Heart right ventricle (tissue), 16 donors: Measurements from ENCODE around the gene CPNE5. TPM values are rescaled to one million over a fixed set of nuclear protein-coding genes. Genes with fewer than 3 reads are reported as not detected.

Source experiments
- ATAC-seq, 8 donors: fragments of 200-7000 bp; cut with Tn5 transposase; one replicate each; pipeline ENCODE4 v1.9.1; 2020; ENCODE audit warnings: mild to moderate bottlenecking in 8 of 8, moderate library complexity in 8 of 8, moderate number of reproducible peaks in 1 of 8
- DNase-seq, 2 donors: peaks; one replicate each; pipeline ENCODE4 v3.0.0-alpha.2; 2020
- H3K27ac ChIP-seq, 10 donors: fragments of 200-600 bp; sonication (generic) in 2 of 10; one replicate each; pipeline versions ENCODE4 v1.5.0 to v1.8.0; 2020 to 2022; ENCODE audit warnings: mild to moderate bottlenecking in 3 of 10
- H3K27me3 ChIP-seq, 7 donors: fragments of 200-600 bp; one replicate each; pipeline ENCODE4 v1.8.0; 2021 to 2022; ENCODE audit warnings: mild to moderate bottlenecking in 2 of 7
- H3K36me3 ChIP-seq, 9 donors: fragments of 200-600 bp; sonication (generic) in 1 of 9; one replicate each; pipeline versions ENCODE4 v1.5.0 to v1.8.0; 2020 to 2022; ENCODE audit warnings: mild to moderate bottlenecking in 2 of 9
- H3K4me1 ChIP-seq, 9 donors: fragments of 200-600 bp; sonication (generic) in 1 of 9; one replicate each; pipeline versions ENCODE4 v1.5.0 to v1.8.0; 2020 to 2022; ENCODE audit warnings: mild to moderate bottlenecking in 4 of 9
- H3K4me3 ChIP-seq, 10 donors: fragments of 200-600 bp; sonication (generic) in 2 of 10; one replicate each; pipeline versions ENCODE4 v1.5.0 to v1.8.0; 2020 to 2022; ENCODE audit warnings: mild to moderate bottlenecking in 7 of 10, moderate library complexity in 2 of 10
- H3K9me3 ChIP-seq, 11 donors: fragments of 200-600 bp in 10 of 11; sonication (generic) in 2 of 11; one replicate each; pipeline versions ENCODE4 v1.5.0 to v1.8.0; 2013 to 2022; ENCODE audit warnings: mild to moderate bottlenecking in 2 of 11, control low read depth in 1 of 11, moderate library complexity in 1 of 11
- CTCF ChIP-seq, 9 donors: fragments of 200-600 bp; sonication (generic) in 2 of 9; IDR thresholded peaks; one replicate each; pipeline versions ENCODE4 v1.5.0 to v1.8.0; 2021 to 2022; ENCODE audit warnings: antibody characterized with exemption in 9 of 9, mild to moderate bottlenecking in 5 of 9, moderate library complexity in 1 of 9
- WGBS, 2 donors: extraction: QIAGEN DNeasy Blood & Tissue Kit; methylation state at CpG; one replicate each; pipeline ENCODE4 v1.1.7; 2013; ENCODE audit warnings: inconsistent platforms in 1 of 2; 5-methylcytosine and 5-hydroxymethylcytosine counted together
- intact Hi-C, 10 donors: fragments of 100-400 bp; cut with DNase I; formaldehyde crosslinking; loops; one replicate each; pipeline versions ENCODE4 v1.11.1 to v1.14.2; 2022
- polyA plus RNA-seq, 2 donors: library from polyadenylated mRNA; stranded (reverse); fragments of 200-250 nt; gene quantifications; one replicate each; pipeline ENCODE4 v1.2.3, GENCODE V29; 2013
- total RNA-seq, 10 donors: library from RNA; stranded (reverse); fragmentation: NEBNext Ultra II Directional in 3 of 10; extraction: Animal tissue kit (Norgen Biotek cat#: 25700) in 3 of 10; gene quantifications; one replicate each; pipeline versions ENCODE4 v1.2.1 to v1.2.4, GENCODE V29; 2021 to 2023
- donor health status: Arrhythmogenic right ventricular cardiomyopathy.
- donor health status: ischemic (EF 13 %, LVEDD 7.1; RV severe dilation, severe dysfunction).
- donor health status: healthy with polysubstance abuse.
- donor health status: DM: no; HTN: yes; CAD: no.
- donor health status: DM: no; HTN: no; CAD: no.
- donor health status: ischemic (EF 25% LVEDD 6.9; RV normal size, moderate dysfunction).
- donor health status: ischemic (EF 25% LVEDD 5.7; RV mildly dilated, moderate dysfunction).
- donor health status: healthy.
- donor health status: DM: yes; HTN: yes; CAD: no.
- donor health status: Ischemic cardiomyopathy.
- donor health status: ischemic (EF 35%, LVEDD 5.7; RV mildly dilated, moderate dysfunction).
- donor health status: nonischemic (EF 11% LVEDD 7.7; RV severe dilation, severe dysfunction).
- donor health status: DM: yes; HTN: yes; CAD: no.
- donor health status: PGD.
- donor health status: ischemic (EF 29% LVEDD 5.4; RV normal size, mild dysfunction).
- donor health status: nonischemic (EF 23%, LVEDD 6.1; RV moderate dilation, normal function).

CPNE5 gene
- total and polyA plus RNA-seq, 12 donors, result 2.8 to 98.2 (median 24.4) TPM

- intact Hi-C loops, result loop anchor here (1.0 to 10.0 kb wide), 11 partner anchors 64 to 334 kb away; partner anchors contain the start of gene RAB44 (in 1 of the 10)
- peaks cover 0 to 43% (median 14%) of the 10 kb centered on the region in 9 donors for H3K4me1 ChIP-seq
- 11 to 14% methylated on average over 8 of the region's 8 CpGs for WGBS, 2 donors
- no peaks in the 10 kb centered on the region for H3K27me3 ChIP-seq
- no peak overlapping the region for H3K27ac ChIP-seq
- TF ChIP-seq CTCF (IDR thresholded peaks at IDR 0.05), result peak; percentile 93 to 98 (median 96)
- H3K4me3 ChIP-seq, result no peak overlapping the region
- ATAC-seq (peak; percentile 80 to 91 (median 86)), DNase-seq (peak; percentile 80 to 85)
- H3K36me3 ChIP-seq, result peaks cover 0 to 6% (median 0%) of the 10 kb centered on the region in 9 donors
- H3K9me3 ChIP-seq, result no peaks in the 10 kb centered on the region
These were observed 80.0 kb downstream of the CPNE5 start for GRCh38 chr6:36759148-36759759.

- WGBS, 2 donors, result 73 to 77% methylated on average over 15 of the region's 15 CpGs
- TF ChIP-seq CTCF (IDR thresholded peaks at IDR 0.05), result no peak
- Histone ChIP-seq H3K36me3 (peaks cover 0 to 6% (median 0%) of the 10 kb centered on the region in 9 donors), H3K4me3 (no peak overlapping the region), H3K4me1 (peaks cover 0 to 47% (median 15%) of the 10 kb centered on the region in 9 donors), H3K27ac (no peak overlapping the region), H3K27me3 (no peaks in the 10 kb centered on the region), H3K9me3 (no peaks in the 10 kb centered on the region)
- DNase-seq, result no peak
- intact Hi-C loops, result loop anchor here (1.0 to 10.0 kb wide), 11 partner anchors 64 to 334 kb away; partner anchors contain the start of gene RAB44 (in 1 of the 10)
- no peak for ATAC-seq
These were observed 80.6 kb downstream of the CPNE5 start for GRCh38 chr6:36758516-36759147.

GRCh38 chr6:36757943-36758508, 81.2 kb downstream of the CPNE5 start:
- no peak for DNase-seq
- Histone ChIP-seq H3K9me3 (no peaks in the 10 kb centered on the region), H3K4me3 (no peak overlapping the region), H3K27me3 (no peaks in the 10 kb centered on the region), H3K27ac (peak overlapping the region in 1 of 10 donors; percentile 74), H3K4me1 (peaks cover 0 to 53% (median 19%) of the 10 kb centered on the region in 9 donors), H3K36me3 (peaks cover 0 to 6% (median 0%) of the 10 kb centered on the region in 9 donors)
- TF ChIP-seq CTCF (IDR thresholded peaks at IDR 0.05), result no peak
- 73 to 87% methylated on average over 6 of the region's 6 CpGs for WGBS, 2 donors
- no peak for ATAC-seq
- intact Hi-C loops, result loop anchor here (2.0 to 10.0 kb wide), 10 partner anchors 63 to 333 kb away; partner anchors contain the start of gene RAB44 (in 1 of the 10)

GRCh38 chr6:36757206-36757605, 82.0 kb downstream of the CPNE5 start:
- Histone ChIP-seq H3K9me3 (no peaks in the 10 kb centered on the region), H3K4me3 (no peak overlapping the region), H3K27ac (peak overlapping the region in 4 of 10 donors; percentile 15 to 74 (median 32)), H3K4me1 (peaks cover 0 to 61% (median 19%) of the 10 kb centered on the region in 9 donors), H3K27me3 (no peaks in the 10 kb centered on the region), H3K36me3 (peaks cover 0 to 6% (median 0%) of the 10 kb centered on the region in 9 donors)
- TF ChIP-seq CTCF (IDR thresholded peaks at IDR 0.05), result no peak
- DNase-seq (no peak), ATAC-seq (no peak)
- 60 to 69% methylated on average over 4 of the region's 4 CpGs for WGBS, 2 donors
- intact Hi-C loops, result loop anchor here in 9 of 10 donors (5.0 to 10.0 kb wide), 7 partner anchors 62 to 332 kb away; partner anchors contain the start of gene RAB44 (in 1 of the 9)
